AG09309 (cell line): ENCODE measurements around the gene FKTN.
A peak's percentile ranks its signal among the peaks of the same experiment; 100 is the strongest.

ENCODE experiments used
- DNase-seq: peaks from one replicate; pipeline ENCODE4 v3.0.0-alpha.2; 2010; ENCODE audit warnings: low read depth
- H3K4me3 ChIP-seq: 2 replicates; pipeline ENCODE4 v1.5.1; 2011; ENCODE audit warnings: mild to moderate bottlenecking, low read depth, low read length, moderate library complexity; ENCODE audit not compliant: control insufficient read depth
- CTCF ChIP-seq: IDR thresholded peaks from 2 replicates; pipeline ENCODE4 v1.5.1; 2011; ENCODE audit warnings: mild to moderate bottlenecking, low read depth, low read length, inconsistent platforms; ENCODE audit not compliant: insufficient read depth, control insufficient read depth; ENCODE audit errors: missing control alignments

FKTN gene

GRCh38 chr9:105678781-105679180, 120.8 kb downstream of the FKTN start:
- no peak for DNase-seq
- H3K4me3 ChIP-seq, result no peak overlapping the region
- no peak for TF ChIP-seq CTCF

- H3K4me3 ChIP-seq, result no peak overlapping the region
- no peak for DNase-seq
- no peak for TF ChIP-seq CTCF
Observed at GRCh38 chr9:105679257-105680022, 121.5 kb downstream of the FKTN start.

GRCh38 chr9:105681313-105681712, 123.4 kb downstream of the FKTN start:
- TF ChIP-seq CTCF, result no peak
- no peak for DNase-seq
- no peak overlapping the region for H3K4me3 ChIP-seq

- TF ChIP-seq CTCF, result no peak
- no peak overlapping the region for H3K4me3 ChIP-seq
- peak; percentile 32 for DNase-seq
Observed at GRCh38 chr9:105681724-105682123, 123.8 kb downstream of the FKTN start.

GRCh38 chr9:105683688-105684275, 125.9 kb downstream of the FKTN start:
- no peak for TF ChIP-seq CTCF
- DNase-seq, result no peak
- no peak overlapping the region for H3K4me3 ChIP-seq

- no peak for DNase-seq
- no peak for TF ChIP-seq CTCF
- no peak overlapping the region for H3K4me3 ChIP-seq
Observed at GRCh38 chr9:105686936-105687335, 129.0 kb downstream of the FKTN start.
